COLO668 (cell line): ENCODE results near the gene RIPK3.
A peak's percentile ranks its signal among the peaks of the same experiment; 100 is the strongest.
"Not testable (repeated sequence)": the region's sequence is repeated elsewhere in the genome, so short reads cannot be mapped to it uniquely, and the experiment has no call there.

ENCODE experiments used
- DNase-seq: peaks from one replicate; lab custom pipeline; 2025; ENCODE audit not compliant: unreplicated experiment; lab: John Stamatoyannopoulos, UW

Gene RIPK3

DNA sequence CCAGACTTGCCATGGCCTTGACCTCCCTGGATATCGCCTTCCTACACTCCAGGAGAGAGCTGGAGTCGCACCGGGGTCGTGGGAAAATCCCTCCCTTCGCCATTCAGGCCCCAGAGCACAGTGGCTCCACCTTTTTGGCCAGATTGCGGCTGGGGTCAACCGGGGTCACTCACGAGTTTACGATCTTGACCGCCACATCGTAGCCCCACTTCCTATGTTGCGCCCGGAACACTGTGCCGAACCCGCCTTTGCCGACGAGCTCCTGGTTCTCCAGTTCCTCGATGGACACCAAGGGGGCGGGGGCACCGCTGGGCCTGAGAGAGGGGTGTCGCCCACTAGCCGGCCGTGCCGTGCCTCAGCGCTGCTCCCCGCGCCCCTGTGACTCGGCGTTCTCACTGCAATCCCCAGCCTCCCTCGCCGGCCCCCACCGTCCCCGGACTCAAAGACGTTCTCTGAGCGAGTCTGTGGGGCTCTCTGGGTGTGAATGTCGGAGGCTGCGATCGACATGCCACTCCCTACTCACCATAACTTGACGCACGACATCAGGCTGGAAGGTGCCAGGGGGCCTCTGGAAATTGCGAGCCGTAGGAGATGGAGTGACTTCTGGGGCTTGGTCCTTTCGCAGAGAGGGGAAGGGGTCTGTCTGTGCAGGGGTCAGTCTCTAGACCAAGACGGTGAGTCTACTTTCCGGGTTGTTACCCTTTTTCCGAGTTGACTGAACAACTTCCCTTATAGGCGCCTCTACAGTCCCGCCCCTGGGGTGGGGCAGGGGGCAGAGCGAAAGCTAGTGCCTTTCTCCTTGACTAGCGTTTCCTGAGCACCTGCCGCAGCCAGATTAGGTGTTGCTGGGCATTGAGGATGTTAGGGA lies at the start of gene RIPK3:
Gene RIPK3, minus strand, starts transcription at position 708 of the 868 bp plus-strand sequence. Its CDS starts 165 bp downstream, at position 543.
- DNase-seq, result peak; percentile 59

DNA sequence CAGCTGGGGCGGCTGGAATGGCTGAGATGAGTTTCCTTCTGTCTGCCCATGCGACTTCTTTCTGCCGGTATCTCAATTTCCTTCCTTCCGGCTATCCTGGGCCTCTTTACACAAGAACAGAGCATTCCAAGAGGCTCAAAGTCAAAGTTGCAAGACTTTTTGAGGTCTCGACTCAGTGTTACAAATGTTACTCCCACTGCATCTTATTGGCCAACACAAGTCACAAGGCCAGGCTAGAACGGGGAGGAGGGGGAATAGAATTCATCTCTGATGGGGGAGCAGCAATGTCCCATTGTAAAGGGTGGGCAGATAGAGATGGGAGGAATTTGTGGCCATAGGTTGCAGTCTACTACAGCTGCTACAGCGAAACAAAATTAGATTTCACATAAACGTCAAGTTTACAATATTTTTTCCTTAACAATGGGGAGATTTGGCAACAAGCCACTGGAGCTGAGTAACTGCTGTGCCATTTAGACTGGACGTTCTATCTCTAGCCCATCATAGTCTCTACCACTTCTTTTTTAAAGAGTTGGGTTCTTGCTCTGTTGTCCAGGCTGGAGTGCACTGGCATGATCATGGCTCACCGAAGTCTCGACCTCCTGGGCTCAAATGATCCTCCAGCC lies 49.5 kb upstream of the RIPK3 start:
- DNase-seq, result no peak

- DNase-seq, result no peak
These were observed 48.8 kb upstream of the RIPK3 start for GRCh38 chr14:24388474-24389179.

DNA sequence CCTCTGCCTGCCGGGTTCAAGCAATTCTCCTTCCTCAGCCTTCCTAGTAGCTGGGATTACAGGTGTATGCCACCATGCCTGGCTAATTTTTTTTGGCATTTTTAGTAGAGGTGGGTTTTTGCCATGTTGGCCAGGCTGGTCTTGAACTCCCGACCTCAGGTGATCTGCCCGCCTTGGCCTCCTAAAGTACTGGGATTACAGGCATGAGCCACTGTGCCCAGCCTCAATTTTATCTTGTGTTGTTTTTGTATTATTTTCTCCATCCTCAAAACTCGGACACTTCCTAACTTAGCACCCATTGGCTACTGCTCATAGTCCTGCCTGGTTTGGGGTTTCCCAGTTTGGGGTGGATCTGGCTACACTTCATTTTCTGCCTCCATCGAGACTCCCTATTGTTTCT lies 47.8 kb upstream of the RIPK3 start:
- DNase-seq, result not testable (repeated sequence)

DNA sequence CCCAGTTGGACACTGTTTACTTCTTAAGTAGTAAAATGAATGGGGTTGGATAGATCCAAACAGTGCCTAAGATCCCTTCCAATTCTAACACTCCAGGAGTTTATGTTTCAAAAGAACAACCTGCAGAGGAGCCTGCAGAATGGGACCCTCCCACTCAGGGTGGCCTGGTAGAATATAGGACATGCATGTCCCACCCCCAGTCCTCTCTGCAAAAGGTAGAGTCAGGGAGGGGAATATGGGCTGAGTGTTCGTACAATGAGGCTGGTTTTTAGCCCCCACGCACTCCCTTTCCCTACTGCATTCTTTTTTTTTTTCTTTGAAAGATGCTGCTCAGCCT lies 47.2 kb upstream of the RIPK3 start:
- no peak for DNase-seq

GRCh38 chr14:24385524-24385923 lies 45.7 kb upstream of the RIPK3 start:
- DNase-seq, result no peak

GRCh38 chr14:24384169-24384568 lies 44.4 kb upstream of the RIPK3 start:
- no peak for DNase-seq

- DNase-seq, result no peak
These were observed 42.2 kb upstream of the RIPK3 start for GRCh38 chr14:24382064-24382371.

GRCh38 chr14:24381363-24382063 lies 41.7 kb upstream of the RIPK3 start:
- DNase-seq, result no peak

DNA sequence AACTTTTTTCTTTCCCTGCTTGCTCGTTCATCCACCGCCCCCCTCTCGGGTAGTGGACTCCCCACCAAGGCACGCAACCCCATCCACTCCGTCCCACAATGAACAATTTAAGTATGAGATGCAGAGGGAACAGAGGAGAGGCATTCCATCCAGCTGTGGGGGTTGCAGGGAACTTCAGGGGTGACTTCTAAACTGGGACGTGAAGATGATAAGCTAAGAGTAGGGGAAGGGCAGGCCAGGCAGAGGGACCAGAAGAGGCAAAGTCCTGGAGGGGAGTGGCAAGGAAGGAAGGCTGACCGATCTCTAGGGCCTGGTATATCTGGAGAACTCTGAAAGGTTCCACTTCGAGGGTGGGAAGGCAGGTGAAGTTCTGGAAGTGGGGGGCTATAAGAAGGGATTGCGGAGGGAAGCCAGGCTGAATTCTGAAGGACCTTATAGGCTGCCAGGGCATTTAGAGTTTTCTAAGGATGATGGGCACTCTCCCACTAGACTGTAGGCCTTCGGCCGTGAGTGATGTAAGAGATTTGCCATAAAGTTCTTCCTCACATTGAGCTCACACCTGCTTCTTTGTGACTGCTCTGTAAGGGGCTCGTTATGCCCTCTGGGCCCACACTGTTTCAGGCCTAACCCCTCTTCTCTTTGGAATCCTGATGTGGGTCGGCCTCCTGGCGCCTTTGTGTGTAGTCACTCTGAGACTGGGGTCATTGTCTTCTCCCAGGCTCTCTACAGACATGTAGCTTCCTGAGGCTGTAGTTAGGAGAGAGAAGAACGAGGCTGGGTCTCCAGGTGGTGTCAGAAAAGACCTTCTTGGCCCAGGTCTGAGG lies 40.3 kb upstream of the RIPK3 start:
- no peak for DNase-seq

GRCh38 chr14:24378981-24379906 lies 39.5 kb upstream of the RIPK3 start:
- no peak for DNase-seq

DNA sequence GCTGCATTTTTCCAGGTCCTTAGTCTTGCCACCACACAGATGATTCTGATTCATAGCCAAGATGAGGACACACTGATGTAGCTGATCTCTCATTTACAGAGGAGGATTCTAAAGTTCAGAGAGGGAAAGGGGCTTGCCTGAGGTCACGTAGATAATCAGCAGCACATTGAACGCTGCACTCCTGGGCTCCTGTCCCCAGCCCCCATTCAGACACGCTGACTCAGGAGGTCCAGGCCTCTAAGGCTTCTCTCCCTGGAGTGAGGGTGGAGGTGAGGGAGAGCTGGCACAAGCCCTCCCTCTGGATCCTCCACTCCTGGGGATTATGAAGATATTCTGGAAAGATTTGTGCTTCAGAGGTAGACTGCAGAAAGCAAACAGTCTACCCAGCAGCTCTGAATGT lies 38.5 kb upstream of the RIPK3 start:
- no peak for DNase-seq

GRCh38 chr14:24377657-24378056 lies 37.9 kb upstream of the RIPK3 start:
- DNase-seq, result peak; percentile 29

GRCh38 chr14:24377126-24377525 lies 37.3 kb upstream of the RIPK3 start:
- no peak for DNase-seq

GRCh38 chr14:24376448-24377070 lies 36.8 kb upstream of the RIPK3 start:
- DNase-seq, result no peak

DNA sequence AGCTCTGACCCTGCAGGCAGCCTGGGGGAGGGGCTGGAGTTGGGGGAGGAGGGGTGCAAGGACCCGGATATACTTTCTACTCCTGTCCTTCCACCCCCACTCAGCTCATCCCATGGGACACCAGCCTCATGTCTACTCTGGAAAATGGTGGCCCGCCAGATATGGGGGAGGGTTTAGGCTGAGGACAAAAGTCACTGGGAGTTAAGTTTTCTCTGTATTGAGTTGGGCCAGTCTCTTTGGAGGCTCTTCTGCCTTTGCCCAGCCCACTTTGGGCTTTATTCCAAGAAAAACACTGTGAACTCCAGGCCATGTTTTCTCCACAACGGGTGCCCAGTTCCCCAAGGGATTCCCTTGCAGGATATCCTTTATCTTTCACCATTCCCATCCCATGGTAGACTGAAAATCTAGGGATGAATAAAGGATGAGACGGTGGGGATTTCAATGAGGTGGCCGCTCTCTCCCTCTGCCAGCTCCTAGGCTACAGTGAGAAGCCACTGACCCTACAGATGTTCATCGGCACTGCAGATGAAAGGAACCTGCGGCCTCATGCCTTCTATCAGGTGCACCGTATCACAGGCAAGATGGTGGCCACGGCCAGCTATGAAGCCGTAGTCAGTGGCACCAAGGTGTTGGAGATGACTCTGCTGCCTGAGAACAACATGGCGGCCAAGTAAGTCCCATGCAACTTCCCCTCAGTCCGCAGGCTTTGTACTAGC lies 33.1 kb upstream of the RIPK3 start:
- DNase-seq, result no peak

DNA sequence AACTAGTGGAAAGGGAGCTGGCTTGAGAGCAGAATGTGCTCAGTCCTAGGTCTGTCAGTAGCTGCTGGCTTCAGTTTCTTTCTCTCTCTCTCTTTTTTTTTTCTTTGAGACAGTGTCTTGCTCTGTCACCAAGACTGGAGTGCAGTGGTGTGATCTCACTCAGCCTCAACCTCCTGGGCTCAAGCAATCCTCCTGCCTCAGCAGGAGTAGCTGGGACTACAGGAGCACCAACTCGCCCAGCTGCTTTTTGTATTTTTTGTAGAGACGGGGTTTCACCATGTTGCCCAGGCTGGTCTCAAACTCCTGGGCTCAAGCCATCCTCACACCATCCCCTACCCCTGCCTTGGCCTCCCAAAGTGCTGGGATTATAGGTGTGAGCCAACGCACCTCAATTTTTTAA lies 31.8 kb upstream of the RIPK3 start:
- DNase-seq, result not testable (repeated sequence)

DNA sequence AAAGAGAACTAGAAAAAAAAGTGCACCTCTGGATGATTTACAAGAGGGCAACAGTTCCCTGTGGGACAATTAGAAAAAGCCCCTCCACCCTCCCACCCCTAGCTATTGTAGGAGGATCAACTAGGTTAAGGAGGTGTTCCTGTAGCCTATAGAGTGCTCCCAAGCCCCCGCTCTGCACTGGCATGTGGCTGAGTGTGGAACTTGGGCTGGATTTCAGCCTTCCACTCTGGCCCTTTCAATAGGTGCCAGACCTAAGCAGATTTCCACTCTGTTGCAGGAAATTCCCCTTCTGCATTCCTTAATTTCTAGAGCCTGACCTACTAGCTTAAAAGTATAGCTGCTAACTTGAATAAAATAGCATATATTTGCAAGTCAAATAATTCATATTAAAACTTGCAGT lies 31.0 kb upstream of the RIPK3 start:
- no peak for DNase-seq
